ENCODE results near the gene SHANK2.

Gene SHANK2

GRCh38 chr11:71269603-71270511, 17.5 kb upstream of the SHANK2 start:
- DNase-seq (ENCODE audit: low read depth, low spot score) = no peak

- DNase-seq (ENCODE audit: low read depth, low spot score) = no peak
Observed at GRCh38 chr11:71268706-71269321, 16.4 kb upstream of the SHANK2 start.

- DNase-seq (ENCODE audit: low read depth, low spot score) = no peak
Observed at GRCh38 chr11:71267807-71268421, 15.5 kb upstream of the SHANK2 start.

- no peak for DNase-seq (ENCODE audit: low read depth, low spot score)
Observed at GRCh38 chr11:71266114-71266833, 13.9 kb upstream of the SHANK2 start.

- no peak for DNase-seq (ENCODE audit: low read depth, low spot score)
Observed at GRCh38 chr11:71265559-71266092, 13.2 kb upstream of the SHANK2 start.

DNA sequence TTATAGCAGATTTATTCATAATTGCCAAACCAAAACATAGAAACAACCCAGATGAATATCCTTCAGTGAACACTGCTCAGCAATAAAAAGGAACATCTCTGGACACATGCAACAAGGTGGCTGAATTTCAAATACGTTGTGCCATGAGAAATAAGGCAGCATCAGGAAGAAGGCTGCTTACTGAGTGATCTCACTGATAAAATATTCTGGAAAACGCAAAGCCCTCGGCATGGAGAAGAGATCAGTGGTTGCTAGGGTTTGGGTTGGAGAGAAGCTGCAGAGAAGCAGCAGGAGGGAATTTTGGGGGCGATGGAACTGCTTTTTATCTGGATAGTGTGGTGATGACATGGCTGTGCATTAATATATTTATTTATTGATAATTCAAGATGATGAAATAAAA, 11.0 kb upstream of the SHANK2 start:
- DNase-seq (ENCODE audit: low read depth, low spot score) = no peak

DNA sequence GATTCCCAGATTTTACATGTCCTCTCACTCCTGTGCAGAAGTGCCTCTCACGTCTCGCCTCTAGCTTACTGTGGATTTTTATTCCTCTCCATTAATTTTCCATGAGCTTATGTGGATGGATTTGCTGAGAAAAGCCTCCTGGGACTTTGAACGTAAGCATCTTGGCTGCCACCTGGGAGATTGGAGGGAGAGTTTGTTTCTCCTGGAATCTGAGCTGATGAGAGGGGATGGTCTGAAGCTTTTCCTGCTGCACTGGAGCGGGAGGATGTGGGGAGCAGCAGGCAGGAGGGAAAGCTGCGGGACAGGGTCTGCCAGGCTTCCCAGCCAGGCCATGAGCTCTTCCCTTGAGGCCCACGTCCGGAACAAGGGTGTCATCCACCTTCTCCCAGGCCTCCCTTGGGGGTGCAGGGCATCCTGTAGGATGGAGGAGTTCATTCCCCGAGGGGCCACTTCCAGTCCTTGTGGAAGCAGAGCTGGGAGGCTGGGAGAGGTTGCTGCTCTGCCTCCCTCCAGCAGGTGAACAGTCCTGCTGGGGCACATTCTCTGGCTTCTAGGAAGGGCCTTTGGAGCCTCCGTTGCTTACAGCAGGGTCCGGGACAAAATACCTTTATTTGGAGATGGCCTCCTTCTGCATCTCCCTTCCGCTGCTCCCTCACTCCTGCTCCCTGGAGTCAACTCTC, 3.6 kb upstream of the SHANK2 start:
- DNase-seq (ENCODE audit: low read depth, low spot score) = no peak

DNA sequence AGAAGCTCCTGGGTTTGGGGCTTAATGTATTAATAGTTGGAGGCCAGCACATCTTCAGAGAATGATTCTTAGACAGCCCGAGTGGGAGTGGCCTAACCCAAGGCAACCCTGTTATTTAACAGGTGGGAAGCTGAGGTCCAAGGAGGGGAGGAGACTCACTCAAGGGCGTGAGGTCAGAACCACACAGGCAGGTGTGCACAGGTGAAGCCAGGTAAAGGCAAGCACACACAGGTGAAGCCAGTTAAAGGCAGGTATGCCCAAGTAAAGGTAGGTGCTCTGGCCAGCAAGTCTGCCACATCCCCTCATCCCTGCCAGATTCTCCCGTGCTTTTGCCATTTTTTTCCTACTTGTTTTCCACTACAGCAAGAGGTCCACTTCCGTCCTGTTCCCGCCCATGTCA, 2.9 kb upstream of the SHANK2 start:
- no peak for DNase-seq (ENCODE audit: low read depth, low spot score)

DNA sequence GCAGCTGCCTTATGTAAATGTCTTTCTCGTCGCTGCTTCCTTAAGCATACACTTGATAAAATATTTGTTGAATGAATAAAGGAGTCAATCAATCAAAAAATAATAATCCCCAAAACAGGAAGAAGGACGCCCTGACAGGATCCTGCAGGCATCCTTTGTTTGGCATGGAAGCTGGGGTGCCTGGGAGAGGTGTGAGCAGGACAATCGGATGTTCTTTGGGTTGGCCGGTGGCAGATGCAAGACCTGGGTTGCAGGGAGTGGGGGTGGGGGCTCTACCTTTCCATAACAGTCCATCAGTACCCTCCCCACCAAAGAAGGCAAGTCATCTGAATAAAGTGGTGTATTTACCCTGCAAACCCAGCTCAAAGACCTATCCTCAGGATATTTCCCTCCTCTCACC, 1.4 kb upstream of the SHANK2 start:
- no peak for DNase-seq (ENCODE audit: low read depth, low spot score)

DNA sequence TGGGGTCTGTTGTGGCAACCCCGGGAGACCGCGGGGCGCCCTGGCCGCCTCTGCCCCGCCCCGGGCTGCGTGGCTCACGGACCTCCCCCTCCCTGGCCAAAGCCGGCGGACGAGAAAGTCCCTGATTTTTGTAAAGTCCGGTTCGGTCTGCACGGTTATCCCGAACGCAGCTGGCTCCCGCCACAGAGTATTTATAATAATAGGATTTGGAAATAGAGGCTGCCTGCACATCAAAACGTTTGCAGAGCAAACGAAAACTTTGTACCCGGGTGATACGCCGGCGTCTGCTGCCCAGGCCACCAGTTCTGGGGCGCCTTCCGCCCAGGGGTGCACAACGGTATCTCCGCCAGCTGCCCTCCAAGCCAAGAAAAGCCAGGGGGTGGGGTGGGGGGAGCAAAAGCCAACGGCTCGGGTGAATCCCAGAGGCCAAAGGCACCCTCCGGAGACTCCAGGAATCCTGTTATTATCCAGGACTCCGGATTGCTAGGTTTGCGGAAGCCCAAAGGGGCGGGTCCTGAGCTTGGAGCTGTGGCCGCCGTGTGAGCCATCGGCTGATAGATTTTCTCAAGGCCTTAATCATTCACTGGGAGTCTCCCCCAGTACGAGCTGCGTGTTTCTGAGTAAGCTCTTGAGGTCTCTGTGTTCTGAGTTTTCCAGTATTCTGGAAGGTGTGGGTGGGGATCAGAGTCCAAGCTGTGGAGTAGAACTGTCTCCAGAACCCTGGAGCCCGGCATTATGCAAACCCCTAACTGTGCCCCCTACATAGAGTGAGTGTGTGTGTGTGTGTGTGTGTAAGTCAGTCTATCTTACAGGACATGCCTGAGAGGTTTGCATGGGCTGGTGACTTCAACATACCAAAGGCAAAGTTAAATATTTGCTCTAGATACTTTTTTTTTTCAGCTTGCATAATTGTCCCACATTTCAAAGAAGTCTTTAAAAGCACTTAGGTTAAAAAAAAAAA, 673 bp upstream of the SHANK2 start:
- DNase-seq (ENCODE audit: low read depth, low spot score) = no peak

DNA sequence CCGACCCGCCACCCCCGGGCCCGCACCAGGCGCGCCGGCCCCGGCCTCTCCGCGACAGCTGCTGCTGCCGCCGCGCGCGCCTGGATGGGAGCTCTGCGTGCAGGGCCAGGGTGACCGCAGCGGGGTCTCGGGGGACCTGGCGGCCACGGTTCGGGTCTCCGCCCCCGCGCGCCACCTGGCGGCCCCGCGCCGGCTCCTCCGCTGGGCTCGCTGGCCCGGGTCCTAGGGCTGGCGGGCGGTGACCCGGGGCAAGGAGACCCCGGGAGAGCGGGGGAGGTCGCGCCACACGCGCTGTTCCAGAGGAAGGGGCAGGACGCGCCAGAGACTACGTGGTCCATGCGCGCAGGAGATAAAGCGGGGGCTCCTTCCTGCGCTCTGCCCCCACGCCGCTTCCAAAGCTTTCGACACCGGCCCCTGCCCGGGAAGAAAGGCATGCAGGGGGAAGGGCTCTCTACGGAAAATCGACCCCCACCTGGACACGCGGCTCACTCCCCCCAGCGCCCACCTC, 562 bp downstream of the SHANK2 start:
- no peak for DNase-seq (ENCODE audit: low read depth, low spot score)

DNA sequence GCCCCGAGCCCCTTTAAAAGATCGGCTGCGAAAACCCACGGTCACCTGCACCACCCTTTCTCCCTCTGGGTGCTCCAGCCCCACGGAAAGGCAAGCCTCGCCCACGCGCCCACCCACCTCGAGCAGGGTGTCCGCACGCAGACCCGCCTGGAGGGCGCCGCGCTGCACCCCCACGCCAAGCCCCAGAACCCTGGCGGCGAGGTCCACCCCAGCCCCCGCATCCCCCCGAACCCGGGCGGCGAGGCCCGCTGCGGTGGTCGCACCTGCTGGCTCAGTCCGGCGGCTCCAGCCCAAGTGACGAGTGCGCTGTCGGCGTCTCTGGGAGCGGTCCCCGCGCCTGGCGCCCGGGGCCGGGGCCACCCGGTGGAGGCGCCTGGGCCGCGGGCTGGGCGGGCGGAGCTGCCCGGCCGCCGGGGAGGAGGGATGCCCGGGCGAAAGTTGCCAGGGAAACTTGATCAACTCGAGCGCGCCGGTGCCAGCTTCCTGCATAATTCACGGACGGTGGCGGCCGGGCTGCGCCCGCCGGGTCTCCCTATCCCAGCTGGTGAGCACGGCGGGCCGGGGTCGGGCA, 1.1 kb downstream of the SHANK2 start:
- no peak for DNase-seq (ENCODE audit: low read depth, low spot score)

- DNase-seq (ENCODE audit: low read depth, low spot score) = no peak
Observed at GRCh38 chr11:71250523-71251150, 1.7 kb downstream of the SHANK2 start.

GRCh38 chr11:71249301-71249700, 3.1 kb downstream of the SHANK2 start:
- no peak for DNase-seq (ENCODE audit: low read depth, low spot score)

DNA sequence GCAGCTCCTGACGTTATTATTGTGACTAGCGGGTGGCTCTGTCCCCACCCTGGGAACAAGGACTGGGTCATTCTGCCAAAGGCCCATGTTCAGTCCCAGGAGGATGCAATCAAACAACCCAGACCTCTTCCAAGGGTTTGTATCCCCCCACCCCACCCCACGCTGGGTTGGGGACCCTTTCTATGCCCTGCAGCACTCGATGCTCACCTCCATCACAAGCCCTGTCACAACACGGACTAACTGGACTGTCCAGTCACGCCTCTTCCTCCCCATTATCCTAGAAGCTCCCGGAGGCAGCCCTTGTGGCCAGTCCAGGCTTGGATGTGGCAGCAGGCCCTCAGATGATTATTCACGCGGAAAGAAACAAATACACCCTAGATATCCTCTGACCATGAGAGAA, 3.7 kb downstream of the SHANK2 start:
- no peak for DNase-seq (ENCODE audit: low read depth, low spot score)

DNA sequence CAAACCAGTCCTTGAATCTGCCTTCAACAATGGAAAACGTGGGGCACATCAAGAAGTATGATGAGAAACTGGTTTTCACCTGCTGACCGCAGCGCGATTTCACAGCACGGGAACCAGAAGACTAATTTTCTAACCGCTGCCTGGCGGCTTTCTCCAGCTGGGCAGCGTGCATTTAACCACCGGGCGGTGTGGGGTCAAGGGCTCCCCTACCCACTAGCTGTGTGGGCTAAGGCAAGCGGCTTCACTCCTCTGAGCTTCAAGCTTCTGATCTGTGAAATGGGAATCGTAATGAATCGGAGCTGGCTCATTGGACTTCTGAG, 4.2 kb downstream of the SHANK2 start:
- no peak for DNase-seq (ENCODE audit: low read depth, low spot score)

GRCh38 chr11:71247551-71248250, 4.7 kb downstream of the SHANK2 start:
- DNase-seq (ENCODE audit: low read depth, low spot score) = no peak

GRCh38 chr11:71246559-71246958, 5.8 kb downstream of the SHANK2 start:
- DNase-seq (ENCODE audit: low read depth, low spot score) = no peak

Measured in brain pericyte (primary cell).